Measurements from ENCODE around the gene TMOD2.

- no peak for TF ChIP-seq CTCF (conservative IDR thresholded peaks at IDR 0.05; ENCODE audit: low read length)
- TF ChIP-seq EZH2phosphoT487 (IDR thresholded peaks at IDR 0.05; ENCODE audit: borderline replicate concordance, low read depth, low read length) = no peak
Observed at GRCh38 chr15:51781506-51781905, 30.1 kb downstream of the TMOD2 start.

Data from OCI-LY7 (cell line).